HCT116 (cell line): Measurements from ENCODE around the gene TCEA3. TPM values are rescaled to one million over a fixed set of nuclear protein-coding genes. Genes with fewer than 3 reads are reported as not detected.

Experiments
- ATAC-seq: fragments of 200-7000 bp; cut with Tn5 transposase; 2 replicates; pipeline ENCODE4 v1.9.1; 2020; ENCODE audit warnings: mild to moderate bottlenecking, moderate library complexity
- BruUV-seq: library from RNA; stranded (reverse); fragments of 400-500 nt; replicated peaks from 2 replicates; lab custom pipeline; 2021; lab: Mats Ljungman, UMichigan
- CTCF ChIA-PET: fragments of 300-600 bp; sonication (Branson Sonifier 250); formaldehyde crosslinking; loops from one replicate; lab custom pipeline; 2021; ENCODE audit warnings: antibody characterized with exemption; lab: Charles Lee
- POLR2A ChIA-PET: fragments of 300-600, 350-600 bp; sonication (Branson Sonifier 250); formaldehyde crosslinking; loops from one replicate; lab custom pipeline; 2021; ENCODE audit warnings: antibody characterized with exemption; lab: Charles Lee
- RAD21 ChIA-PET, 2 experiments: fragments of 300-600 bp; sonication (Branson Sonifier 250); formaldehyde crosslinking; loops; one replicate each; lab custom pipeline; 2023; ENCODE audit warnings: low total read pairs in 2 of 2; ENCODE audit not compliant: uncharacterized antibody in 2 of 2, unreplicated experiment in 2 of 2, low non-redundant PET in 1 of 2; lab: Charles Lee
- DNase-seq: peaks from one replicate; pipeline ENCODE4 v3.0.0-alpha.2; 2010; ENCODE audit warnings: low read depth, low spot score
- H2AFZ ChIP-seq: fragments of 200-600 bp; shearing (Covaris generic), sonication (generic); 2 replicates; pipeline ENCODE4 v1.6.1; 2017; ENCODE audit warnings: low read depth, mixed run types, mixed read lengths, antibody characterized with exemption, low read length; ENCODE audit not compliant: poor library complexity, severe bottlenecking
- H3K27ac ChIP-seq: 2 replicates; pipeline ENCODE4 v1.5.1; 2012; ENCODE audit warnings: low read depth, low read length
- H3K27me3 ChIP-seq: fragments of 200-600 bp; sonication (generic); 2 replicates; pipeline ENCODE4 v1.6.1; 2016; ENCODE audit warnings: mixed run types, low read length, mixed read lengths; ENCODE audit not compliant: insufficient read depth
- H3K36me3 ChIP-seq, 2 experiments: fragments of 200-500 bp in 1 of 2; fragments of 200-600 bp in 1 of 2; sonication (Bioruptor generic) in 1 of 2; sonication (generic) in 1 of 2; 2 replicates each; pipeline versions ENCODE4 v1.5.1 to v1.6.1; 2014 to 2016; ENCODE audit warnings: low read length in 2 of 2, inconsistent platforms in 1 of 2, mixed read lengths in 1 of 2, mixed run types in 1 of 2; ENCODE audit not compliant: insufficient read depth in 2 of 2, control insufficient read depth in 1 of 2
- H3K4me1 ChIP-seq, 2 experiments: fragments of 200-600 bp in 1 of 2; sonication (generic) in 1 of 2; 2 replicates each; pipeline versions ENCODE4 v1.5.1 to v1.6.1; 2012 to 2017; ENCODE audit warnings: low read length in 2 of 2, inconsistent platforms in 1 of 2, mild to moderate bottlenecking in 1 of 2, mixed read lengths in 1 of 2, mixed run types in 1 of 2, moderate library complexity in 1 of 2; ENCODE audit not compliant: insufficient read depth in 2 of 2, control insufficient read depth in 1 of 2
- H3K4me2 ChIP-seq: fragments of 200-600 bp; sonication (generic); 2 replicates; pipeline ENCODE4 v1.6.1; 2017; ENCODE audit warnings: mixed run types, low read length, mixed read lengths
- H3K4me3 ChIP-seq, 2 experiments: fragments of 200-600 bp in 1 of 2; sonication (generic) in 1 of 2; replicated peaks in 1 of 2; 2 replicates each; pipeline ENCODE4 v1.5.1; 2011 to 2016; ENCODE audit warnings: low read length in 2 of 2, control low read depth in 1 of 2, low read depth in 1 of 2, mild to moderate bottlenecking in 1 of 2, mixed read lengths in 1 of 2, mixed run types in 1 of 2
- H3K79me2 ChIP-seq: fragments of 200-600 bp; sonication (generic); 2 replicates; pipeline ENCODE4 v1.6.1; 2017; ENCODE audit warnings: mild to moderate bottlenecking, mixed run types, low read length, moderate library complexity, mixed read lengths; ENCODE audit not compliant: insufficient read depth
- H3K9ac ChIP-seq: fragments of 200-600 bp; sonication (generic); 2 replicates; pipeline ENCODE4 v1.6.1; 2016; ENCODE audit warnings: low read length, mixed read lengths
- H3K9me2 ChIP-seq: fragments of 200-600 bp; sonication (generic), shearing (Covaris generic); 2 replicates; pipeline ENCODE4 v1.6.1; 2017; ENCODE audit warnings: mixed run types, mild to moderate bottlenecking, moderate library complexity; ENCODE audit not compliant: insufficient read depth
- H3K9me3 ChIP-seq, 2 experiments: fragments of 200-500 bp in 1 of 2; fragments of 200-600 bp in 1 of 2; sonication (Bioruptor generic) in 1 of 2; sonication (generic) in 1 of 2; 2 replicates each; pipeline ENCODE4 v1.6.1; 2014 to 2017; ENCODE audit warnings: low read length in 2 of 2, mixed read lengths in 2 of 2, inconsistent platforms in 1 of 2, low read depth in 1 of 2, mild to moderate bottlenecking in 1 of 2, mixed run types in 1 of 2, moderate library complexity in 1 of 2; ENCODE audit not compliant: control insufficient read depth in 1 of 2, insufficient read depth in 1 of 2
- H4K20me1 ChIP-seq: fragments of 200-600 bp; sonication (generic), shearing (Covaris generic); 2 replicates; pipeline ENCODE4 v1.6.1; 2017; ENCODE audit warnings: mixed run types, mild to moderate bottlenecking, moderate library complexity; ENCODE audit not compliant: insufficient read depth
- CEBPB ChIP-seq: IDR thresholded peaks from 2 replicates; pipeline ENCODE4 v1.6.1; 2012; ENCODE audit warnings: low read depth
- EZH2 ChIP-seq: fragments of 200-600 bp; sonication (generic); IDR thresholded peaks from 2 replicates; pipeline ENCODE4 v1.6.1; 2017; ENCODE audit warnings: antibody characterized with exemption, mixed run types
- TCF7L2 ChIP-seq: IDR thresholded peaks from 2 replicates; pipeline ENCODE4 v1.7.0; 2011; ENCODE audit warnings: borderline replicate concordance, inconsistent platforms; ENCODE audit not compliant: insufficient read depth, insufficient read length; ENCODE audit errors: extremely low read depth
- ZNF274 ChIP-seq: fragments of 200-500 bp; sonication (Bioruptor generic); IDR thresholded peaks from 2 replicates; pipeline ENCODE4 v1.6.1; 2014; ENCODE audit warnings: mild to moderate bottlenecking, low read depth, low read length, inconsistent platforms
- intact Hi-C: fragments of 100-400 bp; cut with micrococcal nuclease; formaldehyde crosslinking; loops from 2 replicates; pipeline ENCODE4 v1.10.0; 2022
- total RNA-seq: library from RNA; stranded (reverse); gene quantifications from one replicate; pipeline ENCODE4 v1.2.1, GENCODE V29; 2021; ENCODE audit not compliant: unreplicated experiment

Gene TCEA3
- total RNA-seq, 1 experiment from 2014 or later = 3.7 TPM

DNA sequence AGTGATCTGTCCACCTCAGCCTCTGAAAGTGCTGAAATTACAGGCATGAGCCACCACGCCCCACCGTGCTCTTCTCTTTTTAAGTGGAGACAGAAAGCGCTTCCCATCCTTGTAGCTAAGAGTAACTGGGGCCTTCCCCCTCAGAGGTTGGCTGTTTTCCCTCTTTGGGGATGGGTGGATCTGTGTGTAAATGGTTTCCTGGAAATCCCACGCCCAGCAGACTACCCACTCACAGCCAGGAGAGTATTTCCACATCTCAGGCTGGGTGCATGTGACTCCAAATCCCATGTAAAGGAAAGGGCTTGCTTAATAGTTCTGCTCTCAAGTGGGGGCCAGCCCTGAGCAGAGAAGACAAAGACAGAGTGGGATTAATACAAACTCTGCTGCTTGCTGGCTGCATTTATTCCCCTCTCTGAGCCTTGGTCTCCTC, 19.6 kb upstream of the TCEA3 start:
- Histone ChIP-seq H3K4me1 (no peaks in the 10 kb centered on the region), H3K79me2 (no peaks in the 10 kb centered on the region), H2AFZ (no peak overlapping the region), H3K4me3 (no peak overlapping the region), H3K27me3 (no peaks in the 10 kb centered on the region), H3K9me2 (no peaks in the 10 kb centered on the region), H3K36me3 (no peaks in the 10 kb centered on the region), H3K4me2 (no peak overlapping the region), H3K9me3 (no peaks in the 10 kb centered on the region), H4K20me1 (no peaks in the 10 kb centered on the region), H3K27ac (no peak overlapping the region), H3K9ac (no peak overlapping the region)
- CTCF ChIA-PET = no interaction called here
- no TSS peak for BruUV-seq
- POLR2A ChIA-PET = no interaction called here
- RAD21 ChIA-PET = no interaction called here
- no peak for ATAC-seq
- intact Hi-C loops = no loop called here
- TF ChIP-seq CEBPB (no peak), ZNF274 (no peak)
- no peak for DNase-seq

DNA sequence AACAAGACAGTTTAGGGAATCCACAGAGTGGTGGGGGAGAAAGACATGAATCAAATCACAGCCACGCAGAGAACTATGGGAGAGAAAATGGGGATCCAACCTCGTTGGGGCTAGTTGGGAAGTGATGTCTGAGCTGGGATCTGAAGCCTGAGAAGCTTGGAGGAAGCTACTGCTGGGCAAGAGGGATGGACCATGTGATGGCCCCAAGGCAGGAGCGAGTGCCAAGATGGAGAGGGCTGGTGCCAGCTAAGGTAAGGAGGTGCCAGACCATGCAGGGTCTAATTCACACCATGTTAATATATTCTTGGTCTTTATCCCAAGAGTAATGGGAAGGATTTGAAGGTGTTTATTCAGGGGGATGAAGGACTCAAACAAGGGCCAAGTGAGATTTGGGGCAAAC, 18.2 kb upstream of the TCEA3 start:
- no peaks in the 10 kb centered on the region; a peak in 1 of 4 replicates for H3K36me3 ChIP-seq
- H3K4me1 ChIP-seq = no peaks in the 10 kb centered on the region
- no peak overlapping the region for H3K9ac ChIP-seq
- RAD21 ChIA-PET = no interaction called here
- no peaks in the 10 kb centered on the region for H3K27me3 ChIP-seq
- H4K20me1 ChIP-seq = no peaks in the 10 kb centered on the region
- no peak for ATAC-seq
- H3K27ac ChIP-seq = no peak overlapping the region
- CTCF ChIA-PET = no interaction called here
- H3K9me2 ChIP-seq = no peaks in the 10 kb centered on the region
- POLR2A ChIA-PET = no interaction called here
- no peaks in the 10 kb centered on the region for H3K79me2 ChIP-seq
- H3K9me3 ChIP-seq = no peaks in the 10 kb centered on the region
- no peak for DNase-seq
- H3K4me2 ChIP-seq = no peak overlapping the region
- no peak overlapping the region for H2AFZ ChIP-seq
- intact Hi-C loops = no loop called here
- no peak overlapping the region for H3K4me3 ChIP-seq
- BruUV-seq = no TSS peak
- TF ChIP-seq EZH2 (no peak), TCF7L2 (no peak)
